ENCODE results near the gene OCA2.

Gene OCA2

DNA sequence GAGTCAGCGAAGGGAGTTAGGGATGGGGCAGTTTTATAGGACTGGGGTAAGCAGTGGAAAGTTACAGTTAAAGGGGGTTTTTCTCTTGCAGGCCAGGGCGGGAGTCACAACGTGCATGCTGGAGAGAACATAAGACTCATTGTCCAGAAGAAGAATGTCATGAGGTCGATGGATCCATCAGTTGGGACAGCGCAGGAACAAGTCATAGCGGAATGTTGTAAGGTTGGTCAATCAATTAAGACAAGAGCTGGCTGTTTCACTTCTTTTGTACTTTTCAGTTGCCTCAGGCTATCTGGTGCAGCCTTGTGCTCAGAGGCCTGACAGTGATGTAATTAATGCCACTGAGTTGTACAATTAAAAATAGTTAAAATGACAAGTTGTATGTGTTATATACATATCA, 165.6 kb downstream of the OCA2 start:
- DNase-seq = no peak

- DNase-seq = no peak
These were observed 166.5 kb downstream of the OCA2 start for GRCh38 chr15:27932600-27932999.

- no peak for DNase-seq
These were observed 170.7 kb downstream of the OCA2 start for GRCh38 chr15:27928386-27928785.

DNA sequence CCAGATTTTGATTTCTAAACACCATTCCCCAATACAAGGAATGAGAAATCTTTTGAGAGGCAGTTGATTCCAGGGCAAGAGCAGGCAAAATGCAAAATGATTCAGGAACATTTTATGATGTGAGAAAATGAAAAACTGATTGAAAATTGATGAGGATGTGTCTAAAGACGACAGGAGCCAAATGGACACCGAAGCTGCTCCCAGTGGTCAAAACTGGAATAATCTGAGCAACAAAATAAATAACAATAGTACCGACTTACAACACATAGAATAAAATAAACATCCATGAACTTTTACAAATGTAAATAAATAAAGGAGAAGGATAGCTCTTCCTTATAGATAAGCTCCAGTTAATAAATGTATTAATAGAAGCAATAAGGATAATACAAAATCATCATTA, 186.8 kb downstream of the OCA2 start:
- no peak for DNase-seq

- no peak for DNase-seq
These were observed 192.3 kb downstream of the OCA2 start for GRCh38 chr15:27906802-27907201.

- DNase-seq = no peak
These were observed 195.7 kb downstream of the OCA2 start for GRCh38 chr15:27903405-27903804.

- no peak for DNase-seq
These were observed 196.3 kb downstream of the OCA2 start for GRCh38 chr15:27902680-27903385.

DNA sequence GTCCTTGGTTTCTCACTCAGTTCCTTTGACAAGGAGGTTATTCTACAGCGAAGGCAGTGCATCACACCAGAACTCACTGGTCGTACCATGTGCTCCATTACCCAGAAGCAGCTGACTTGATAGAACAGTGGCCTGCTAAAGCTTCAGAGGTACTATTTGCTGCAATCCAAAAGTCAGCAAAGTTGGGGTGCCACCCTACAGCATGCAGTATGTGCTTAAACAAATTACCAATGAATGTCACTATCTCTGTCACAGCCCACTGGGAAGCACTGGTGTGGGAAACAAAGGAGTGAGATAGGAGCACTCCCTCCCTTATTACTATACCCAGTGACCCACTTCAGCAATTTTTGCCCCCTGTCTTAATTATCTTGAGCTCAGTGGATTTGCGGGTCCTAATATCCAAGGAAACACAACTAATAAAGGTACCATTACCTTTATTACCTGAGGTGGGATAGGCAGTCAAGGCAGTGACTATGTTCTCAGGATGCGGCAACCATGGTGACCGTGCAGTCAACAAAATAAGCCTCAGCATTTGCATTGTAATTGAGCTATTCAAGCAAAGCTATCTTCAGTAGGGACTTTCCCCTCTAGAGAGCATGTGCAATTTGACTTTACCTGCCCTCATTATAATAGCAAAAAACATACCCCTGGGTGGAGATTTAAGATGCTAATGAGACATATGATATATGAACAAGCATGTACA, 199.4 kb downstream of the OCA2 start:
- DNase-seq = no peak

DNA sequence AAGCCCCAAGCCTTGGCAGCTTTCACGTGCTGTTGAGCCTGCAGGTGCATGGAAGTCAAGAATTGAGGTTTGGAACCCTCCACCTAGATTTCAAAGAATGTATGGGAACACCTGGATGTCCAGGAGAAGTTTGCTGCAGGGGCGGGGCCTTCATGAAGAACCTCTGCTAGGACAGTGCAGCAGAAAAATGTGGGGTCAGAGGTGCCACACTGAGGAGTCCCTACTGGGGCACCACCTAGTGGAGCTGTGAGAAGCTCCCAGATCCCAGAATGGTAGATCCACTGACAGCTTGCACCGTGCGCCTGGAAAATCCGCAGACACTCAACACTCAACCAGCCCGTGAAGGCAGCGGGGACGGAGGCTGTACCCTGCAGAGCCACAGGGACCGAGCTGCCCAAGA, 201.6 kb downstream of the OCA2 start:
- no peak for DNase-seq

DNA sequence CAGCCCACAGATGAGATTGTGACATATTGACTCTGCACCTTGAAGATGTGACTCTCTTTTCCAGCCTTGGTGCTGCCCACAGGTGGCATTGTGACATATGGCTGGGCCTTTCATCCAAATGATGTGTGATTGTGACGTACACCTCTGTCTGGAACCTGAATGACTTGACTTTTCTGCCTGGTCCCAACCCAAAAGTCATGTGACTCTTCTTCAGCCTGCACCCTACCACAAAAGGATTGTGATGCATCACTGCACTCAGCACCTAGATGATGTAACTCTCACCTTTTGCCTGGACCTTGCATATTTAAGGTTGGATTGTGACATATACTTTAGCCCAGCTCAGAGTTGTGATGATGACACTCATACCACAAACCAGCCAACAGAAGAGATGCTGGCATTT, 204.5 kb downstream of the OCA2 start:
- DNase-seq = no peak

- no peak for DNase-seq
These were observed 209.9 kb downstream of the OCA2 start for GRCh38 chr15:27889258-27889657.

GRCh38 chr15:27885201-27885600, 213.9 kb downstream of the OCA2 start:
- DNase-seq = no peak

DNA sequence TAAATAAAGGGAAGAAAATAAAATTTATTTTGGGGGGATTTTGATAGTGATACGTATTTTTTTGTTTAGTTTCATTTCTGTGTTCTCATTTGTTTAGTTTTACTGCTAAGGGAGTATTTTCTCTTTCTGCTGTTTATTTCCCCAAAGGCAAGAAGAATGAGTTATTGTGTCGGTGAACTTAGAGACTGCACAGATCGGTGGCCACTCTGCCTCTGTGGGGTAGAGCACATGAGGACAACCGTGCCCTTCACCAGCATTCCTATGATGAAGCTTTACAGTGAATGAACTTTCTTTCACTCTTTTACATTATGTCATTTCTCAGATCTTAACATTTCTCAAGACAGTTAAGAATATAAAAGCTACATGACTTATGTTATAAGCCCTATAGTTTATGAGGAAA, 214.4 kb downstream of the OCA2 start:
- no peak for DNase-seq

DNA sequence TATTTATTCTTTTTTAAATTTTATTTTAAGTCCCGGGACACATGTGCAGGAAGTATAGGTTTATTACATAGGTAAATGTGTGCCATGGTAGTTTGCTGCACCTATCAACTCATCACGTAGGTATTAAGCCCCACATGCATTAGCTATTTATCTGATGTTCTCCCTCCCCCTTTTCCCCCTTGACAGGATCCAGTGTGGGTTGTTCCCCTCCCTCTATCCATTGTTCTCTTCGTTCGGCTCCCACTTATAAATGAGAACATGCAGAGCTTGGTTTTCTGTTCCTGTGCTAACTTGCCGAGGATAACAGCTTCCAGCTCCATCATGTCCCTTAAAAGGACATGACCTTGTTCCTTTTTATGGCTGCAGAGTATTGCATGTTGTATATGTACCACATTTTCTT, 220.3 kb downstream of the OCA2 start:
- DNase-seq = no peak

GRCh38 chr15:27873828-27874227, 225.3 kb downstream of the OCA2 start:
- no peak for DNase-seq

DNA sequence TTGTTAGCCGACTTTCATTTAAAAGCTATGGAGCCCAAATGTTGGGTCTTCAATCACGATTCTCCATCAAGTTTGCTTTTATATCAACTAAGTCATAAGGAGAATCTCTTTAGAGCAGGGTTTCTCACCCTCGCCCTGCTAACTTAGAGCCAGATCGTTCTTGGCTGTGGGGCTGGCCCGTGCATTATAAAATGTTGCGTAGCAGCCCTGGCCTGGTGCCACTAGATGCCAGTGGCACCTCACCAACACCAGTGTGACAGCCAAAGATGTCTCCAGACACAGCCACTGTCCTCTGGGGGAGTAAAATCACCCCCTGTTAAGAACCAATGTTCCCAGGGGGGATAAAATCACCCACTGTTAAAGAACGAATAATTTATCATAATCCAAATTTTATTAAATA, 226.1 kb downstream of the OCA2 start:
- no peak for DNase-seq

DNA sequence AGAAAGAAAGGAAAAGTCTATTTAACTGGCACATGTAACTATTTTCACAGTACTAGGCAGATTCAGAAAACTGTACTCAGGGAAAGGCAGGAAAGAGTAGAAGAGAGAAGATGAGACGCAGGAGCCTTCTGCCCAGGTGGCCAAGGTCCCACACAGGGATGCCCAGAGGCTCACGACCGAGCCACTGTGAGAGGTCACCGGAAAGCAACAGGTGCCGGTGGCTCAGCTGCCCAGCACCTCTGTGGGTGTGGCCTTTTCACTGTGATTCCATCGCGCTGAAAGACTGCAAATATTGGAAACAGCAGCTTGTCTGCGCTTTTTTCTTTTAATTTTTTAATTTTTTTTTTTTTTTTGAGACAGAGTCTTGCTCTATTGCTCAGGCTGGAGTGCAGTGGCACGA, 226.8 kb downstream of the OCA2 start:
- no peak for DNase-seq

DNA sequence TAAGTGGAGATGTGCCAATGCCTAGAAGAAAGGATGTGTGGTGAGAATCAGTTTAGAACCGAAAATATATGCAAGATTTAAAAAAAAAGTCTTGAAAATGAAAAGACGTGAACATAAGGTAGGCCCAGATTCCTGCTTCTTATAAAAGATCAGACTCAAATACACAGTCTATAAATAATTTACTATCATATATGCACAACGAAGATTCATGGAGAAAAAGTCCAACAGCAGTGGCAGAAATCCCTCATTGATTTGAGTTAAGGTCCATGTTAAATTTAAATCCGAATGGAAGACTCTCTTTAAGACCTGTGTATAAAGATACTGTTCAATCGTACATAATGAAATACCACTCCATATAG, 227.2 kb downstream of the OCA2 start:
- DNase-seq = no peak

- no peak for DNase-seq
These were observed 227.8 kb downstream of the OCA2 start for GRCh38 chr15:27871078-27871901.

- no peak for DNase-seq
These were observed 228.8 kb downstream of the OCA2 start for GRCh38 chr15:27870320-27870719.

DNA sequence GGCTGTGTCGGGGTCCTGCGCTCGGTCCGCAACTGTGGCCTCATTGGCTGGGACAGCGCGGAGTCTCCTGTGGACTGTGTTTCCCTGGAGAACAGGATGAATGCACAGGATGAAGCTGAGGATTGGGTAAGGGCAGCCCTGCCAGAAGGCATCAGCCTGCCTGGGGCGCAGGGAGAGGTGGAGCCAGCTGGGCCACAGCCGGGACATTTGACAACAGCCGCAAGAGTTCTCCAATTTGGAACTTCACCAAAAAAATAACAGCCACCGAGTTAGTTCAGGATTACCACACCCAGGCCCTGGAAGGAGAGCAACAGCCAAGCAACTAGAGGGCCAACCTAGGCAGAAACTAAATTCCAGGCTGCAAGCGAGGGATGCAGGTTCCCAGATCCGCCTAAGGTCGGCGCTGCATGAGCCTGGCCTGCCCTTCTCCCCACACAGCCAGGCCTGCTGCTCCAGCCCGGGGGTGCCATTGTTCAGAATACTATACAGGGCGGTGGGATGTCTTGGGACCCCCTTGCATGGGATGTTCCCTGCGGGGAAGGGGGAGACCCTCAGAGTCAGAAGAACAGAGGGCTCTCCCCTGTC, 229.3 kb downstream of the OCA2 start:
- no peak for DNase-seq

GRCh38 chr15:27868828-27869404, 230.2 kb downstream of the OCA2 start:
- no peak for DNase-seq

GRCh38 chr15:27867861-27868260, 231.3 kb downstream of the OCA2 start:
- DNase-seq = no peak
